Measurements from ENCODE around the gene TTC28. TPM values are rescaled to one million over a fixed set of nuclear protein-coding genes. Genes with fewer than 3 reads are reported as not detected.

Gene TTC28
- total and polyA plus RNA-seq, 12 donors = 2.1 to 27.7 (median 20.4) TPM

DNA sequence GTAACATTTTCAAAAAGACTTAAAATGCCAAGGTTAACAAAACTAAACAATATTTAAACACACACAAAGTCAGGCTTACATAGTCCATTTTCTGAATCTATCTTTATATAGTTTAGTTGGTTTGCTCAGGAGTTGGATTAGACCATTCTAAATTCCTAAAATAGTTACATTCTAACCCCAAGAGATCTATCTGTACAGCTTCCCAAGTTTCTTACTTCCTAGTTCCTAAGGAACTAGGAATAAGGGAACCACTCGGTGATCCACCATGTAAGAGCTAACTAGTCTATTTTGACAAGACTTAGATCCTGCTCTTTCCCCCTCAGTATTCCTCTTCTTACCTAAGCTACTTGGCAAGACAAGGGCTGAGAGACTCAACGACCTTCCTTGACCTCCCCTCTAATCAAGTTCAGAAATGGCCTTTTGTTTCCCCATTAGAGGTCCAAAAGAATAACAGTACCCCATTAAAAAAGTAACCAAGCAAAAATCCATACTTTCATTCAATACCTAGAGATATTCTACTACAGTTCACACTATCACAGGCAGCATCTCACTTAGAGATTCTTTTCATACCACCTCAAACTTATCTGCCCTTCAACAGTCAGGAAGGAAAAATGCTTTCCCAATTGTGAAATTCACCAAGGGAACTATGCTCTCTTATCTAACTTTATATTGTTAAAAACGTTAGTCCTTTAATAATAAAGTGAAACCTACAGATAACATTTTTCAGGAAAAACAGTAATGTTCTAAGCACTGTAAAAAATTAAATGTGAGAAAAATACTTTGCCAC lies 253.1 kb downstream of the TTC28 start:
- H3K27me3 ChIP-seq = no peaks in the 10 kb centered on the region
- no peaks in the 10 kb centered on the region for H3K9me3 ChIP-seq
- H3K27ac ChIP-seq = no peak overlapping the region
- no peaks in the 10 kb centered on the region for H3K36me3 ChIP-seq
- WGBS, 2 donors = 40 to 46% methylated on average over 3 of the region's 3 CpGs
- intact Hi-C loops (cut with DNase I) = no loop called here
- no peak for DNase-seq
- no peak for ATAC-seq
- peaks cover 0 to 48% (median 19%) of the 10 kb centered on the region in 9 donors for H3K4me1 ChIP-seq
- TF ChIP-seq, protein P1, sequence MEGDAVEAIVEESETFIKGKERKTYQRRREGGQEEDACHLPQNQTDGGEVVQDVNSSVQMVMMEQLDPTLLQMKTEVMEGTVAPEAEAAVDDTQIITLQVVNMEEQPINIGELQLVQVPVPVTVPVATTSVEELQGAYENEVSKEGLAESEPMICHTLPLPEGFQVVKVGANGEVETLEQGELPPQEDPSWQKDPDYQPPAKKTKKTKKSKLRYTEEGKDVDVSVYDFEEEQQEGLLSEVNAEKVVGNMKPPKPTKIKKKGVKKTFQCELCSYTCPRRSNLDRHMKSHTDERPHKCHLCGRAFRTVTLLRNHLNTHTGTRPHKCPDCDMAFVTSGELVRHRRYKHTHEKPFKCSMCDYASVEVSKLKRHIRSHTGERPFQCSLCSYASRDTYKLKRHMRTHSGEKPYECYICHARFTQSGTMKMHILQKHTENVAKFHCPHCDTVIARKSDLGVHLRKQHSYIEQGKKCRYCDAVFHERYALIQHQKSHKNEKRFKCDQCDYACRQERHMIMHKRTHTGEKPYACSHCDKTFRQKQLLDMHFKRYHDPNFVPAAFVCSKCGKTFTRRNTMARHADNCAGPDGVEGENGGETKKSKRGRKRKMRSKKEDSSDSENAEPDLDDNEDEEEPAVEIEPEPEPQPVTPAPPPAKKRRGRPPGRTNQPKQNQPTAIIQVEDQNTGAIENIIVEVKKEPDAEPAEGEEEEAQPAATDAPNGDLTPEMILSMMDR (IDR thresholded peaks at IDR 0.05) = no peak
- H3K4me3 ChIP-seq = no peak overlapping the region

DNA sequence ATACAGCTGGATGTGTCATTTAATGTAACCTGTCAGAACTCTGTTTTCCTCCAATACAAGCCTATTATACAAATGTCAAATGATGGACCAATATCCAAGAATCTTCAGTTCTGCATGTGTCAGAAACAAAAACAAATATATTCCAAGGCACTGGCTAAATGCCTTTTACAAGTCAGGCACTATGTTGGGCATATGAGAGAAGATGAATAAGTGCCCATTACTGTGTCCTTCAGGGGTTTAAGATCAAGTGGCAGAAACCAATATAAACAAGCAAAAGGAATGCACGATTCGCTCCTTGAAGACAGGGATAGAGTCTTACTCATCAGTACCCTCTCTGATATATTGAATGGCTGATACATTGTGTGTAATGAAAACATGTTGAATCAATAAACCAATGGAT lies 254.4 kb downstream of the TTC28 start:
- ATAC-seq = no peak
- no peak overlapping the region for H3K4me3 ChIP-seq
- TF ChIP-seq, protein P1 (IDR thresholded peaks at IDR 0.05) = no peak
- H3K27ac ChIP-seq = no peak overlapping the region
- intact Hi-C loops (cut with DNase I) = no loop called here
- H3K27me3 ChIP-seq = no peaks in the 10 kb centered on the region
- WGBS, 2 donors = 90 to 97% methylated on average over 2 of the region's 2 CpGs
- no peak for DNase-seq
- H3K9me3 ChIP-seq = no peaks in the 10 kb centered on the region
- peaks cover 0 to 40% (median 11%) of the 10 kb centered on the region in 9 donors for H3K4me1 ChIP-seq
- no peaks in the 10 kb centered on the region for H3K36me3 ChIP-seq

DNA sequence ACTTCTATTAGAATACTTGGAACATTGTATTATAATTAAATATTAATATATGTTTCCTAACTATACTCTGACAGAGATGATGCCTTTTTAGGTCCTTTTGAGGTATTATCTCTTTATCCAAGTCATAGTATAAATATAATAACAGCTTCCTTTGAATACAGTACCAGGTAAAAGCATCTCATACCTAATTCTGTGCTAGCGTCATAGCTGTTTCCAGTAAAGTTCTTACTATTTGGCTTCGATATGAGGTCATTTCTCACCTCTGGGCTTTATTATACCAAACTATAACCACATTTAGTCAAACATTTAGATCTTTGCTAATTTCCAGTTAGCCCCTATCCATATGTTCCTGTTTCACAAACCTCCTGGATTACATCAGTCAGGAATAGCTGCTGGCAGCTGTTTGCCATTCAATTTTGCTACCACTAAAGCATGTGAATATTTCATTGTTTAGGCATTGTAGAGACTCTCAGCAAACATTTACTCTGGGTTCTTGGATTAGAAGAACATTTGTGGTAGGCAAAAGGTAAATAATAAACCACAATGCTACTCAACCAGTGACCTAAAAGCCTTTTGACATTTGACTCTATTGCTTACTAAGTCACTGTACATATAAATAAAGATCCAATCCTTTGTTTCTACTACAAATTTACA lies 255.1 kb downstream of the TTC28 start:
- Histone ChIP-seq H3K4me1 (peaks cover 0 to 41% (median 9%) of the 10 kb centered on the region in 9 donors), H3K27ac (no peak overlapping the region), H3K9me3 (no peaks in the 10 kb centered on the region), H3K4me3 (no peak overlapping the region), H3K27me3 (no peaks in the 10 kb centered on the region), H3K36me3 (no peaks in the 10 kb centered on the region)
- DNase-seq = no peak
- ATAC-seq = no peak
- 90 to 98% methylated on average over 2 of the region's 2 CpGs for WGBS, 2 donors
- intact Hi-C loops (cut with DNase I) = no loop called here
- TF ChIP-seq, protein P1 (IDR thresholded peaks at IDR 0.05) = no peak

DNA sequence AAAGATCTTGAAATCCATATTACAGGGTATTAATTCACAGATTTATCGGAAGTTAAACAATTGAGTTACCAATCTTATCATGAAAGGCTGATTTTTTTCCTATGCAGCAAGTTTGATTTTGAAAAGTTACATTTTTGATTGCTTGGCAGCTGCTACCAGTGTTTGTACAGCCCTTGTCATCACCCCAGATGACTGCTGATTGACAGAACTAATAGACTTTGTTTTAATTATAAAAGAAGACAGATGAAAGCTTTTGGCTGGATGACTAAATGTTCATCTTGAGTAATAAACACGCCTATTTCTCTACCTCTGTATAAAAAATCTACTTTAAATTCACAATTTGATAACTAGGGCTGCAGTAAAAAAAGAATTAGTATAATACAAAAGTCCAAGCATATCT lies 259.7 kb downstream of the TTC28 start:
- DNase-seq (no peak), ATAC-seq (no peak)
- Histone ChIP-seq H3K4me3 (no peak overlapping the region), H3K36me3 (no peaks in the 10 kb centered on the region), H3K9me3 (no peaks in the 10 kb centered on the region), H3K27ac (no peak overlapping the region), H3K4me1 (peaks cover 0 to 17% (median 0%) of the 10 kb centered on the region in 9 donors), H3K27me3 (no peaks in the 10 kb centered on the region)
- 96 to 98% methylated on average over 2 of the region's 2 CpGs for WGBS, 2 donors
- TF ChIP-seq, protein P1 (IDR thresholded peaks at IDR 0.05) = no peak
- intact Hi-C loops (cut with DNase I) = no loop called here
